Measurements from ENCODE around the gene RRM1.

- no peak for TF ChIP-seq NFATC4 (CRISPR knock-in tag; IDR thresholded peaks at IDR 0.05)
- TF ChIP-seq CTCF (IDR thresholded peaks at IDR 0.05): no peak
- TF ChIP-seq ATF3 (CRISPR knock-in tag; conservative IDR thresholded peaks at IDR 0.05): no peak
- TF ChIP-seq TEAD4 (CRISPR knock-in tag; IDR thresholded peaks at IDR 0.05): no peak
- no peak for TF ChIP-seq MYBL2 (CRISPR knock-in tag; IDR thresholded peaks at IDR 0.05)
- TF ChIP-seq ATF1 (CRISPR knock-in tag; IDR thresholded peaks at IDR 0.05): no peak
These were observed 34.2 kb upstream of the RRM1 start for GRCh38 chr11:4060182-4060923.

All from WTC11 (cell line).